IPS DF 4.7 (cell line): ENCODE results near the gene C4orf51.

Experiments
- DNase-seq: peaks from one replicate; pipeline ENCODE4 v3.0.0-alpha.2; 2013; ENCODE audit warnings: low spot score; ENCODE audit errors: extremely low read depth

C4orf51 gene

DNA sequence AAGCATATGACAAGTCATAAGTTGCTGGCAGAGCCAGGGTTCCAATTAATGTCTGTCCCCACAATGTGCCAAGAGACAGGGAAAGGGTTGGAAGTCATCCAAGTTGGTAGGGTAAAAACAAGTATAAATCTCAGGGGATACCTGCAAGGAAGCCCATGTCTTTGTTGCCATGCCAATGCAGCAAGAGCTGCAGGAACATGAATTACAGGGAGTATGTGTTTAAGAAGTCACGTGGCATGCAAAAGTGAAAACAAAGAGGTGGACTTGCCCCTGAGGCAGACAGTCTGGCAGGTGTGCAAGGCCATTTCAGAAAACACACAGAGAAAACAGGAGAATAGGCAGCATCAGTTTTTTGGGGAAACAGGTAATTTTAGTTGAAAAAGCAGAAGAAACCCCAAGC lies 29.4 kb downstream of the C4orf51 start:
- no peak for DNase-seq

DNA sequence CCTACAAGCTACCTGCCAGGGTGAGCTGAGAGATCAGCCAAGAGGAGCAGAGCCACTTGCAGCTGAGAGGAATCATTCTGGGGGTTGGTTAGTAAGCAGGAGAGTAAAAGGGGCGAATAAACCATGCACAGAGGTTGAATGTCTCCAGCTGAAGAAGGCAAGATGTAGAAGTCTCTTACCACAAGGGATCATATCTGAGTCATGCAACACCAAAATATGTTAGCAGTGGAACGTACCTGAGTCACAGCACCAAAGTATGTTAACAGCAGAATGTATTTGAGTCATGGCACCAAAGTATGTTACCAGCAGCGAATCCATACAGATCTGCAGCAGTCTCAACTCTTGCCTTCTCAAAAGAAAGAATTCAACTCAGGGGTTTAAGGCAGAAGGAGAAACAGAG lies 29.9 kb downstream of the C4orf51 start:
- no peak for DNase-seq

DNA sequence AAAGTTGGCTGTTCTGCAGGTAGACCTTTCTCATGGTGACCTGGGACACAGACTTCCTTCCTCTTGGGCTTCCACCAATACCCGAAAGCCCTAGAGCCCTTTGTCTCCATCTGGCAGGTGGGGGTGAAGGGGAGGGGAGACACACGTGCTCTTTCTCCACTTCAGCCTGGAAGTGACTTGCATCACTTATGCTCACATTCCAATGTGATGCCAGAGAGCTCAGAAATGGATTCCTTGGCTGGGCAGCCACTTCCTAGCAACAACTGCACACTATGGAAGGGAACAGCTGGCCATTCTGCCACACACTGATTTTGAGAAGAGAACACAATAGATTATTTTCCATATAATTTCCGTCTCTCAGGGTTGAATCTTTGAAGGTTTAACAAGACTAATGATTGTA lies 36.3 kb downstream of the C4orf51 start:
- DNase-seq, result no peak

DNA sequence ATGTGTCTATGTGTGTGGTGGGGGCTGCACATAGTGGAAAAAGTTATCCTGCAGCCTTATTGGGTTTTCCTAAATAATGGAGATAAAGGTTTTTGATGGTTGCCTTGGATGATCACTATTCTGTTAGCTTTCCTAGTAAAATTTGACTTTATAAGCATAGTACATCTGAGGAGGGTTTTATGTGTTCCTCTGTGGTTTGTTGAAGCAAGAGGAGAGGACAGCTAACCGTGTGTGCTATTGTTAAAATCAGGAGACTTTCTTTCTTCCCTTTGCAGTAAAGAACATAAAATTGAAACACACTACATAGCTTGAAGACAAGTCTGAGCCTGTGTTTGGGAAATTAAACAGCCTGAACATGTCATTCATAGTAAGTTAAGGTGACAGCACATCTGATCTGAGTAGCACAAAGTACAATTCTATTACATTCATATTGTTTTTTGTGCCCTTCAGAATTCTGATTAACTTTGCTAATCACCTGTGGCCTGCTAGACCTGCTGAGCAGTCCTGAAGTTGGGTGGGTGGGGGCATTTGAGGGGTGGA lies 36.8 kb downstream of the C4orf51 start:
- no peak for DNase-seq

DNA sequence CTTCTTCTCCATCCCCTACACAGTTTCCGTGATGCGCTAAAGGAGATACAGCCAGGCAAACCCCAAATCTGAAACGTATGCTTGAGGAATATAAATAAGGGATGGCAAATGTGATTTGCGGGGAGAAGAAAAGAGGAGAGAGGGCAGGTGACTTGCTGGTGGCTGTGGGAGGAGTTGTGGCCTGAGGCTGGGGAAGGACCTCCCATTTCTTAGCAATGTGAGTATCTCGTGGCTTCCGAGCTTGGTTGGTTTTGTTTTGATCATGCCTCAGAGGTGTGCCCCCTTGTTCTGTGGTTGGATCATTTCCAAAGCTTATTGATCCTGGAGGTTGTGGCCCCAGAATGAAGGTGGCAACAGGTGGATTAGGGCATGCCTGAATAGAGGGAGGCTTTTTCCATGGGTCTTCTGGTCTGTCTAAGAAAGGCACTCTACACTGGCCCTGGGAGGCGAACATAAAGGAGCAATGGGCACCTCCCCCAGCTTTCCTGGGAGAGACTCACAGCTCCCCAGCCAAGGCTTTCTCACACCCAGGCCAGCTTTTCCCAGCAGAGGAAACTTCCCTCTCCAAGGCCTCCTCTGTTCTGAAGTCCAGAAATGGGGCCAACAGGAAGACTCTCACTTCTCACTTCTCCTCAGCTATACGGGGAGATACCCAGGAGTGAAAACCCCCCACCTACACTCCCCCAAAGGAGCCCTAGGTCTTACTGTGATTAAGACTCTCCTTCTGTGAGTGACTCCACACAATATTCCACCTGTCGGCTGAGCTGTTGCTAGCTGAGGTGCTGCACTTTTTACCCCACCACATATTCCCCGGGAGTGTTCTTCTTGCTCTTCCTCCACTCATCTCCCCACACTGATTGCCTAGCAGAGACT lies 40.0 kb downstream of the C4orf51 start:
- no peak for DNase-seq

DNA sequence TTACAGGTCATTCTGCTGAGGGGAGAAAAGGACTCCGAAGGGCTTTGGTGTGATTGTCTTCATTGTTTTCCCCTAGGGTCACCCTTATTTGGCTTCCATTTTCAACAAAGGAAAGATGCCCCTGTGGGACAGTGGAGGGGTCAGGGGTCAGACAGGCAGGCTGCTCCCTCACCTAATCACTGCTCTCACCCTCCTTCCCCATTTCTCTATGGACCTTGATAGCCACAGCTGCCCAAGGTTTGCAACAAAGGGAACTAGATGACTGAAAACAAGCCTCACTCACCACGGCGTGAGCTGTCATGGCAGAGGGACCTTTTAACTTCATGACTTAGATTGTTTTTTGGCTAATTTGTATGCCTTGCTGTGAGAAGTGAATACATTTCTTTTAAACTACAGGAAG lies 40.7 kb downstream of the C4orf51 start:
- DNase-seq, result no peak

DNA sequence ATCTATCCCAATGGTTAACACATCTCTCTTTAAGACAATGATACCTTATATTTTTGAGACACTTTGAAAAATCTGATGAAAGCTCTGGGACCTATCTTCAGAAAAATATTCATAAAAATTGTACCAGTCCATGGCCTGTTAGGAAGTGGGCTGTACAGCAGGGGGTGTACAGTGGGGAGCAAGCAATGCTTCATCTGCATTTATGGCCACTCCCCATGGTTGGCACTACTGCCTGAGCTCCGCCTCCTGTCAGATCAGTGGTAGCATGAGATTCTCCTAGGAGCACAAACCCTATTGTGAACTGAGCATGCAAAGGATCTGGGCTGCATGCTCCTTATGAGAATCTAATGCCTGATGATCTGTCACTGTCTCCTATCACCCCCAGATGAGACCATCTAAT lies 42.6 kb downstream of the C4orf51 start:
- DNase-seq, result no peak

DNA sequence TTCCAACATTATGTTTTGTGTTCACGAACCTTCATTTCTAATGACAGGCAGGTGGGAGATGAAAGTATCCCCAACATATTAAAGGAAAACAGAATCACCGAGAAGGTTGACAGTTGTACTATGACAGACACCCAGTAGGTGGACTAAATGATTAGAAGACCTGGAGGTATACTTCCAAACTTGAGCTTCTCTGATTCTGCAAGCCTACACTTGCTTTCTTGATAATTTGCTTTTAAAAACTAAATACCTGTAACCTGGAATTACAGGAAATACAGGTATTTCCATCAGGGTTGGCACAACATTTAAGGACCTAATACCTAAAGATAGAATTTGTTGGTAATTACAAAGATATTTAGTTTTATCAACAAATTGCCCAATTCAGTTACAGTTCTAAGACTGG lies 43.4 kb downstream of the C4orf51 start:
- no peak for DNase-seq

DNA sequence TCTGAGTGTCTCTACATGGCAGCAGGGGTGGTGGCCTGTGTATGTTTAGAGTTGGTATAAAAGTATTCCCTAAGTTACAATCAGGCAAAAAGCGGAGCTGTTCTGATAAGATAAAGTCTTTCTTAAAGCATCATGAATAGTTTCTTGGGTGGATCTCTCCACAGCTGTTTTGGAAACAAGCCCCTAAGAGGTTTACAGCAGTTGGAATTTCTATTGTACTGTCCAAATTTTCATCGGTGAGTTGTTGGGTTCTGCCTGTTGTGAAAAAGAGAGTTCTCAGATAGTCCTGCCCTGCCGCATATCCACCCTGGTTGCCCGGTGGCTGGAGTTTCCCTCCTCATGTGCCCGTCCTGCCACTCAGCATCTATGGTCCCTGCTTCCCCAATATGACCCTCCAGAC lies 50.1 kb downstream of the C4orf51 start:
- DNase-seq, result no peak

DNA sequence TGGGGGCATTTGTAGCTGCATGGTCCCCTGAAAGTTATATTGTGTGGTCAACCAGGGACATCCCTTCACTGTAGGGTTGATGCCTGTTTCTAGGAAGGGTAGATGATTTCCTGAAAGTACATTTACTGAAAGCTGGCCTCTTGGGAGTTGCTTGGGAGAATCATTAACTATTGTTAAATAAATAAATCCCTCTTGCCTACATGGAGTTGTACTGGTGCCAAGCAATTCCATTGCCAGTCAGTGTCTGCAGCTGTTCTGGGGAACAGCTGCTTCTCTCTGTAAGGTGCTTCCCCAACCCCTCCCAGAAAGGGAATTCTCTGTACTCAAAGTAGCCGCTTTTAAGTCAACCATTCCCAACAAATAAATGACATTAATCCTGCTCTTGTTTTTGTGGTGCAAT lies 51.1 kb downstream of the C4orf51 start:
- no peak for DNase-seq

DNA sequence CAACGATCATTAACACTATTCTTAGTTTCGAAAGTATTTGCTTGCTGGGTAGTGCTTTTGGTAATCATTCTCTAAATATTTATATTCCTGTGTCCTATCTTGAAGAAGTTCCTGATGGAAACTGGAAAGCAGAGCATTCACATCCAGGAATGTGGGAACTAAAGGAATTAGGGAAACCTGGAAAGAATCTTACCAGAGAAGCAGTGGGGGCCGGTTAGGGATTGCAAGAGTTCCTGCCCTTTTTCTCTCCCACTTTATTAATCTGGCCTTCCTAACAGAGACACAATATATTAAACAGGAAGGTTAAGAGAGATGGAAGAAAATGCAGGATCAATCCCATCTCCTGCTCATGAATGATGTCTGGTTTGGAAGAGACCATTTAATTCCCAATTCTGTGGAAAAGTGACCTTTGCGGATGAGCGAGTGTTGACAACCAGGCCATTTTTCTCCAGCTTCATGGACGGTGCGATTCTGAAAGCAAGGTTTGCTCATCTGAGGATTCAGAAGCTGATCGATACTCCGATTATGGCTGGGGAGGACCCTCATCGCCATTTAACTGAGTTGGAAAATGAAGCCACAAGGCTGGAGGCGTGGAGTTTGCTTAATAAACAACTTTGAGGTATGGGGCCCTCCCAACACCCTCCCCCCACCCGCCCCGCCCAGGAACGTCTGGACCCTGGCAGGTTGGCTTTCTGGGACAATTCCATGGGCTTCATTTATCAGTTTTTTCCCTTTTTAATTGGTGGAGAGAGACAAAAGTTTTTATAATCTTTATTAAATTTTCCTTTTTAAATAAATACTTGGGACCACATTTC lies 52.3 kb downstream of the C4orf51 start:
- no peak for DNase-seq

GRCh38 chr4:145732895-145733880 lies 53.2 kb downstream of the C4orf51 start:
- peak; percentile 66 for DNase-seq

GRCh38 chr4:145734031-145734430 lies 54.1 kb downstream of the C4orf51 start:
- no peak for DNase-seq

- DNase-seq, result no peak
These were observed 54.8 kb downstream of the C4orf51 start for GRCh38 chr4:145734576-145735346.

GRCh38 chr4:145735347-145735675 lies 55.4 kb downstream of the C4orf51 start:
- no peak for DNase-seq

DNA sequence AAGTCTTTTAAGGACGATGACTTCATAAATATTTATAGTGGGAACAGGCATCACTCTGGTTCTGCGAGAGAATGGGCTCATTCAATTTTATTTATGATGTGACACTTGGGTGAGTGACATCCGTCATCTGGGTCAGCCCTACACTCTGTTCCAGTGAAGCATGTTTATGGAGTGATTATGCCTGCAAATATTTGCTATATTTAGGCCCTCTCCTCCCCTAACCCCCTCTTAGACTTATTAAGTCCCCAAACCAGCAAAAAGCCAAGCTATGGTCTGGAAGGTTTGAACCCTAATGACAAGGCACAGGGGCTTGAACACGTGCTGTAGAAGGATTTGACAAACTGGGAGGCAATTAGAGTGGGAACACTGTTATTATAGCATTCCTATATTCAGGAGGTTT lies 55.9 kb downstream of the C4orf51 start:
- DNase-seq, result no peak

DNA sequence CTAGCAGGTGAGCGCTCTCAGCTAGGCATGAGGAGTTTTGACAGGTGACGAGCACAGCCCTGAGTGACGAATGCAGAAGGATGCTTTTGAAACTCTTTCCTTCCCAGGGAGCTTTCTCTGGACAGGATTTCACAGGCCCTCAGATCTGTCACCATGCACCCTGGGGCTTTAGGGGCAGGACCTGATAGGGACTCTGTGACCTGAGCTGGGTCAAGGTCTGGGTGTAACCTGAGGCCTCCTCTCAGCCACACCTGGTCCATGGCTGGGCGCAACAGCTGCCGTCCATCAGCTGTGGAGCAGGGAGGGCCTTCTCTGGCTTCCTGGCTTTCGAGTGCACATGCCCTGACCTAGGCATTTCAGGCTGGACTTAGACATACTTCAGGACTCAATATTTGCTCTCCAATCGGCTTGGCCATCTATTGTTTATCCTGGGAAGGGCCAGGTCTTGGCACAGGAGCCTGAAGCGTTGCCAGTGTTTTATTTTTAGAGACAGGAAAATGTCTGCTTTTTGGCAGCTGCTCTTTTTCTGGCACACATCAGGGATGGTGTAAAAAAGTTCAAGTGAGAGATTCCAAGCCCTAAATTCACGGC lies 56.4 kb downstream of the C4orf51 start:
- no peak for DNase-seq

GRCh38 chr4:145739845-145740244 lies 59.9 kb downstream of the C4orf51 start:
- DNase-seq, result no peak

- DNase-seq, result no peak
These were observed 60.9 kb downstream of the C4orf51 start for GRCh38 chr4:145740806-145741205.

DNA sequence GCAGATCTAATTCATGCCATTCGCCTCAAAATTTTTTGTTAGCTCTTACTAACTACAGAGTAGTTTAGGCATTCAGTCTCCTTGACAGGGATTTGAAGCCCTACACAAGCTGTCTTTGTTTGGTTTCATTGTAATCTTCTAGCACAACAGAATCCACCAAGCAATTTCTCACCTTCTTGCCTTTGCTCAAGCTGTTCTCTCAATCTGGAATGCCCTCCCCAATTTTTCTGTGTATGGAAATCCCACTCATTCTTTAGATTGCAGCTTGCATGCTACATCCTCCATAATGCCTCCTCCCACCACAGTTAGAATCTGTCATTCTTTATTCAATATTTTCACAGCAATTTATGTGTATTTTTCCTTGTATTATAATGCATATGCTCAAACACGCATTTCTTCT lies 63.7 kb downstream of the C4orf51 start:
- no peak for DNase-seq
